ENCODE data around the gene R3HDML. TPM values are rescaled to one million over a fixed set of nuclear protein-coding genes. Genes with fewer than 3 reads are reported as not detected.

Gene R3HDML
- total RNA-seq, 1 donor from 2014 or later: 0.50 TPM

DNA sequence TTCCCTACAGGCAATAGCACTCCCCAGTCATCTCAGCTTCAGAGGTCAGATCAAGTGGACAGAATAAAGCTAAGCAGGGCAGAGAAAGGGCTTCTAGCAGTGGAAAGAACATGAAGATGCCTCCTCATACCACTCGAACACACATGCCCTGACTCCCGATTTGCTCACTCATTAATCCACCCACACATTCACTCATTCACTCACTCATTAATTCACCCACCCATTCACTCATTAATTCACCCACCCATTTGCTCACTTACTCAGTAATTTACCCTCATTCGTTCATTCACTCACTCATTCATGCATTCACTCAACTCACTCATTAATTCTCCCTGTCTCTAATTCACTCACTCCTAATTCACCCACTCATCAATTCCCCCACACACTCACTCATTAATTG is 62.6 kb downstream of the R3HDML start:
- peaks cover 37% of the 10 kb centered on the region for H3K27me3 Mint-ChIP-seq (ENCODE audit: low read depth)
- no peaks in the 10 kb centered on the region for H3K4me1 Mint-ChIP-seq (ENCODE audit: low read depth)
- TF ChIP-seq CTCF (IDR thresholded peaks at IDR 0.05): no peak
- H3K36me3 Mint-ChIP-seq (ENCODE audit: low read depth): peaks cover 2% of the 10 kb centered on the region
- H3K27ac Mint-ChIP-seq (ENCODE audit: unreplicated experiment): no peak overlapping the region
- H3K4me3 Mint-ChIP-seq (ENCODE audit: unreplicated experiment): no peak overlapping the region
- DNase-seq (ENCODE audit: low spot score): no peak
- no peaks in the 10 kb centered on the region for H3K9me3 Mint-ChIP-seq (ENCODE audit: low read depth)

DNA sequence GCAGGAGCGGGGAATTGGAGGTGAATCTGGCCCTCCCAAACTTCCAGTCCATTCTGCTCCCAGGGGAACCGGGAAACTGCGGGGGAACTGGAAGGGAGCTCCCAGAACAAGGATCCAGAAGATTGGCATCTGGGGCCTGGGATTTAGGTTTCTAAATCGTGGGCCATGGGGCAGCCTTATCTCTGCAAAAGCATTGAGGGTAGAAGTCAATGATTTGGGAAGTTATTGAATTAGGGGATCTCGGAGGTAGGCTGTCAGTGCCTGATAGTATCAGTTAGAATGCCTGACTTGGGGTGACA is 63.8 kb downstream of the R3HDML start:
- no peak overlapping the region for H3K27ac Mint-ChIP-seq (ENCODE audit: unreplicated experiment)
- H3K9me3 Mint-ChIP-seq (ENCODE audit: low read depth): no peaks in the 10 kb centered on the region
- peaks cover 34% of the 10 kb centered on the region for H3K27me3 Mint-ChIP-seq (ENCODE audit: low read depth)
- no peak for DNase-seq (ENCODE audit: low spot score)
- no peak for TF ChIP-seq CTCF (IDR thresholded peaks at IDR 0.05)
- no peaks in the 10 kb centered on the region for H3K4me1 Mint-ChIP-seq (ENCODE audit: low read depth)
- peaks cover 2% of the 10 kb centered on the region for H3K36me3 Mint-ChIP-seq (ENCODE audit: low read depth)
- H3K4me3 Mint-ChIP-seq (ENCODE audit: unreplicated experiment): no peak overlapping the region

Other genes starting within 250 kb of the R3HDML start
- 46.6 to 75.9 TPM (median 71.2 TPM) in 3 replicates for gene JPH2, start 149.9 kb upstream of the R3HDML start, total RNA-seq
- gene OSER1, start 126.3 kb upstream of the R3HDML start, total RNA-seq: 30.3 to 33.0 TPM (median 31.5 TPM) in 3 replicates
- not detected in 3 replicates for gene GDAP1L1, start 89.7 kb upstream of the R3HDML start, total RNA-seq
- 9.1 to 10.6 TPM (median 10.0 TPM) in 3 replicates for gene FITM2, start 25.8 kb upstream of the R3HDML start, total RNA-seq
- not detected in 3 replicates for gene HNF4A, start 18.7 kb downstream of the R3HDML start, total RNA-seq
- 16.5 to 18.4 TPM (median 17.1 TPM) in 3 replicates for gene TTPAL, start 138.8 kb downstream of the R3HDML start, total RNA-seq
- gene SERINC3, start 185.0 kb downstream of the R3HDML start, total RNA-seq: 102 to 121 TPM (median 116 TPM) in 3 replicates
- 20.3 to 29.3 TPM (median 26.1 TPM) in 3 replicates for gene PKIG, start 245.5 kb downstream of the R3HDML start, total RNA-seq

All from chondrocyte (in vitro differentiated cells).